Duodenal mucosa (tissue), 2 donors: ENCODE data around the gene TARDBP.
"Not testable (repeated sequence)": the region's sequence is repeated elsewhere in the genome, so short reads cannot be mapped to it uniquely, and the experiment has no call there.

ENCODE experiments used
- H3K27ac ChIP-seq: one replicate; pipeline ENCODE4 v1.7.0; 2013; ENCODE audit warnings: low read depth, low read length
- H3K27me3 ChIP-seq, 2 donors: one replicate each; pipeline ENCODE4 v1.7.0; 2013; ENCODE audit warnings: low read length in 2 of 2, control low read depth in 1 of 2; ENCODE audit not compliant: insufficient read depth in 2 of 2, control insufficient read depth in 1 of 2
- H3K36me3 ChIP-seq, 2 donors: one replicate each; pipeline ENCODE4 v1.7.0; 2013; ENCODE audit warnings: low read length in 2 of 2, control low read depth in 1 of 2; ENCODE audit not compliant: insufficient read depth in 2 of 2, control insufficient read depth in 1 of 2
- H3K4me1 ChIP-seq, 2 donors: one replicate each; pipeline ENCODE4 v1.7.0; 2013; ENCODE audit warnings: low read length in 2 of 2, control low read depth in 1 of 2; ENCODE audit not compliant: insufficient read depth in 2 of 2, control insufficient read depth in 1 of 2
- H3K4me3 ChIP-seq, 2 donors: one replicate each; pipeline ENCODE4 v1.7.0; 2013; ENCODE audit warnings: low read length in 2 of 2, low read depth in 1 of 2
- H3K9ac ChIP-seq, 2 donors: one replicate each; pipeline ENCODE4 v1.7.0; 2013; ENCODE audit warnings: low read length in 2 of 2, low read depth in 1 of 2
- H3K9me3 ChIP-seq, 2 donors: one replicate each; pipeline ENCODE4 v1.7.0; 2013; ENCODE audit warnings: low read length in 2 of 2, control low read depth in 1 of 2; ENCODE audit not compliant: control insufficient read depth in 1 of 2

Gene TARDBP

GRCh38 chr1:10978719-10979118 lies 33.7 kb upstream of the TARDBP start:
- Histone ChIP-seq H3K36me3 (no peaks in the 10 kb centered on the region), H3K4me3 (no peak overlapping the region), H3K9ac (no peak overlapping the region), H3K27me3 (no peaks in the 10 kb centered on the region), H3K4me1 (peaks cover 15 to 19% of the 10 kb centered on the region in 2 donors), H3K27ac (no peak overlapping the region), H3K9me3 (no peaks in the 10 kb centered on the region)

- H3K36me3 ChIP-seq, result no peaks in the 10 kb centered on the region
- H3K27ac ChIP-seq, result no peak overlapping the region
- H3K9ac ChIP-seq, result no peak overlapping the region
- H3K9me3 ChIP-seq, result no peaks in the 10 kb centered on the region
- no peak overlapping the region for H3K4me3 ChIP-seq
- no peaks in the 10 kb centered on the region for H3K27me3 ChIP-seq
- H3K4me1 ChIP-seq, result peaks cover 15 to 19% of the 10 kb centered on the region in 2 donors
Observed at GRCh38 chr1:10979483-10979920, 33.0 kb upstream of the TARDBP start.

GRCh38 chr1:10980094-10980577 lies 32.3 kb upstream of the TARDBP start:
- Histone ChIP-seq H3K4me1 (peaks cover 15 to 19% of the 10 kb centered on the region in 2 donors), H3K9me3 (no peaks in the 10 kb centered on the region), H3K4me3 (peak overlapping the region; percentile 36 to 47), H3K27me3 (no peaks in the 10 kb centered on the region), H3K36me3 (no peaks in the 10 kb centered on the region), H3K9ac (no peak overlapping the region), H3K27ac (no peak overlapping the region)

GRCh38 chr1:10980841-10981727 lies 31.4 kb upstream of the TARDBP start:
- no peak overlapping the region for H3K27ac ChIP-seq
- H3K36me3 ChIP-seq, result no peaks in the 10 kb centered on the region
- peak overlapping the region in 1 of 2 donors; percentile 36 for H3K4me3 ChIP-seq
- H3K4me1 ChIP-seq, result peaks cover 12 to 19% of the 10 kb centered on the region in 2 donors
- H3K9me3 ChIP-seq, result no peaks in the 10 kb centered on the region
- H3K9ac ChIP-seq, result no peak overlapping the region
- H3K27me3 ChIP-seq, result no peaks in the 10 kb centered on the region

GRCh38 chr1:10986525-10986890 lies 25.9 kb upstream of the TARDBP start:
- H3K27ac ChIP-seq, result no peak overlapping the region
- H3K9me3 ChIP-seq, result no peaks in the 10 kb centered on the region
- no peak overlapping the region for H3K4me3 ChIP-seq
- H3K4me1 ChIP-seq, result no peaks in the 10 kb centered on the region
- no peaks in the 10 kb centered on the region for H3K36me3 ChIP-seq
- no peak overlapping the region for H3K9ac ChIP-seq
- H3K27me3 ChIP-seq, result no peaks in the 10 kb centered on the region

GRCh38 chr1:10987840-10988417 lies 24.5 kb upstream of the TARDBP start:
- no peak overlapping the region for H3K27ac ChIP-seq
- no peak overlapping the region for H3K9ac ChIP-seq
- H3K36me3 ChIP-seq, result no peaks in the 10 kb centered on the region
- H3K4me1 ChIP-seq, result no peaks in the 10 kb centered on the region
- H3K27me3 ChIP-seq, result no peaks in the 10 kb centered on the region
- H3K4me3 ChIP-seq, result no peak overlapping the region
- H3K9me3 ChIP-seq, result no peaks in the 10 kb centered on the region

- no peak overlapping the region for H3K4me3 ChIP-seq
- H3K9me3 ChIP-seq, result no peaks in the 10 kb centered on the region
- no peak overlapping the region for H3K27ac ChIP-seq
- H3K27me3 ChIP-seq, result no peaks in the 10 kb centered on the region
- no peaks in the 10 kb centered on the region for H3K36me3 ChIP-seq
- H3K4me1 ChIP-seq, result no peaks in the 10 kb centered on the region
- H3K9ac ChIP-seq, result no peak overlapping the region
Observed at GRCh38 chr1:10989095-10989494, 23.4 kb upstream of the TARDBP start.

- H3K9ac ChIP-seq, H3K9me3 ChIP-seq, H3K27me3 ChIP-seq, H3K4me3 ChIP-seq, H3K4me1 ChIP-seq, H3K27ac ChIP-seq, H3K36me3 ChIP-seq: not testable (repeated sequence)
Observed at GRCh38 chr1:10989920-10990516, 22.4 kb upstream of the TARDBP start.

- H3K9ac ChIP-seq, result no peak overlapping the region
Observed at GRCh38 chr1:10990828-10991227, 21.6 kb upstream of the TARDBP start.

GRCh38 chr1:10992004-10992403 lies 20.4 kb upstream of the TARDBP start:
- not testable (repeated sequence) for H3K4me3 ChIP-seq, H3K9me3 ChIP-seq, H3K27ac ChIP-seq, H3K4me1 ChIP-seq, H3K27me3 ChIP-seq, H3K36me3 ChIP-seq, H3K9ac ChIP-seq

More at GRCh38 chr1:10990828-10991227, 21.6 kb upstream of the TARDBP start:
- H3K27ac ChIP-seq, result no peak overlapping the region
- no peak overlapping the region for H3K4me3 ChIP-seq
- H3K27me3 ChIP-seq, result no peaks in the 10 kb centered on the region
- no peaks in the 10 kb centered on the region for H3K9me3 ChIP-seq
- no peaks in the 10 kb centered on the region for H3K4me1 ChIP-seq
- no peaks in the 10 kb centered on the region for H3K36me3 ChIP-seq
